Endothelial cell of umbilical vein (primary cell): ENCODE results near the gene ANKDD1B. TPM values are rescaled to one million over a fixed set of nuclear protein-coding genes. Genes with fewer than 3 reads are reported as not detected.

Experiments used
- BruUV-seq: library from RNA; stranded (reverse); fragments of 400-500 nt; replicated peaks from 2 replicates; lab custom pipeline; 2021; lab: Mats Ljungman, UMichigan
- CTCF ChIA-PET: fragments of 300-600, 350-600 bp; sonication (Branson Sonifier 250); formaldehyde crosslinking; loops from one replicate; lab custom pipeline; 2021; ENCODE audit warnings: antibody characterized with exemption, inconsistent platforms; lab: Charles Lee
- POLR2A ChIA-PET: fragments of 300-600, 350-600 bp; sonication (Branson Sonifier 250); formaldehyde crosslinking; loops from one replicate; lab custom pipeline; 2021; ENCODE audit warnings: antibody characterized with exemption, inconsistent platforms; lab: Charles Lee
- DNase-seq: peaks from one replicate; pipeline ENCODE4 v3.0.0-alpha.2; 2011; ENCODE audit warnings: low read depth, low spot score
- FAIRE-seq: peaks from 2 replicates; lab custom pipeline; 2011; peaks lifted over from hg19 to GRCh38; lab: Jason Lieb, UNC
- H2AFZ ChIP-seq: 2 replicates; pipeline ENCODE4 v1.6.0; 2012; ENCODE audit warnings: low read depth, low read length, control low read depth, inconsistent platforms
- H3K27ac ChIP-seq: 2 replicates; pipeline ENCODE4 v1.5.1; 2011; ENCODE audit warnings: low read depth, mild to moderate bottlenecking, control low read depth, low read length, moderate library complexity; ENCODE audit not compliant: insufficient read depth
- H3K27me3 ChIP-seq, 2 experiments: 2 replicates each; pipeline versions ENCODE4 v1.6.0 to v1.6.1; 2011; ENCODE audit warnings: low read length in 2 of 2, mixed read lengths in 1 of 2; ENCODE audit not compliant: control insufficient read depth in 2 of 2, insufficient read depth in 2 of 2
- H3K36me3 ChIP-seq, 2 experiments: 2 replicates in 1 of 2; 3 replicates in 1 of 2; pipeline ENCODE4 v1.5.1; 2011; ENCODE audit warnings: low read length in 2 of 2, mild to moderate bottlenecking in 1 of 2, moderate library complexity in 1 of 2; ENCODE audit not compliant: control insufficient read depth in 2 of 2, insufficient read depth in 2 of 2; ENCODE audit errors: extremely low read depth in 1 of 2
- H3K4me1 ChIP-seq: 3 replicates; pipeline ENCODE4 v1.5.1; 2011; ENCODE audit warnings: mild to moderate bottlenecking, low read length; ENCODE audit not compliant: control insufficient read depth, insufficient read depth; ENCODE audit errors: extremely low read depth
- H3K4me2 ChIP-seq: 2 replicates; pipeline ENCODE4 v1.6.1; 2011; ENCODE audit warnings: low read length, control low read depth, mixed read lengths; ENCODE audit not compliant: insufficient read depth
- H3K4me3 ChIP-seq, 3 experiments: fragments of 200-600 bp in 1 of 3; sonication (generic), shearing (Covaris generic) in 1 of 3; replicated peaks in 1 of 3; 2 replicates each; pipeline ENCODE4 v1.5.1; 2011 to 2016; ENCODE audit warnings: control low read depth in 3 of 3, low read length in 3 of 3, mild to moderate bottlenecking in 2 of 3, inconsistent platforms in 1 of 3, low read depth in 1 of 3, moderate library complexity in 1 of 3; ENCODE audit not compliant: insufficient read depth in 1 of 3
- H3K79me2 ChIP-seq: 2 replicates; pipeline ENCODE4 v1.6.0; 2012; ENCODE audit warnings: low read length, inconsistent platforms; ENCODE audit not compliant: control insufficient read depth, insufficient read depth
- H3K9ac ChIP-seq: replicated peaks from 2 replicates; pipeline ENCODE3; 2011; ENCODE audit warnings: low read length, control low read depth; ENCODE audit not compliant: insufficient read depth; ENCODE audit errors: extremely low read depth
- H3K9me1 ChIP-seq: replicated peaks from 3 replicates; pipeline ENCODE4 v1.6.0; 2011; ENCODE audit warnings: mild to moderate bottlenecking, low read length; ENCODE audit not compliant: control insufficient read depth, insufficient read depth; ENCODE audit errors: extremely low read depth
- H3K9me3 ChIP-seq: replicated peaks from 2 replicates; pipeline ENCODE4 v1.5.1; 2012; ENCODE audit warnings: low read length, inconsistent platforms; ENCODE audit not compliant: control insufficient read depth, insufficient read depth
- H4K20me1 ChIP-seq: replicated peaks from 2 replicates; pipeline ENCODE3; 2011; ENCODE audit warnings: mild to moderate bottlenecking, low read length; ENCODE audit not compliant: control insufficient read depth, insufficient read depth; ENCODE audit errors: extremely low read depth
- CTCF ChIP-seq, 2 donors: IDR thresholded peaks; 1 replicate in 1 of 2; 2 replicates in 1 of 2; pipeline ENCODE4 v1.5.1; 2011; ENCODE audit warnings: low read length in 2 of 2, mild to moderate bottlenecking in 2 of 2, moderate library complexity in 2 of 2, control low read depth in 1 of 2, inconsistent platforms in 1 of 2, low read depth in 1 of 2; ENCODE audit not compliant: insufficient read depth in 1 of 2; ENCODE audit errors: extremely low read depth in 1 of 2
- EZH2 ChIP-seq: IDR thresholded peaks from 2 replicates; pipeline ENCODE4 v1.6.1; 2012; ENCODE audit warnings: borderline replicate concordance, low read depth, mild to moderate bottlenecking, moderate library complexity, low read length, inconsistent platforms; ENCODE audit not compliant: severe bottlenecking
- FOS ChIP-seq: IDR thresholded peaks from 2 replicates; pipeline ENCODE4 v1.6.1; 2011; ENCODE audit warnings: mild to moderate bottlenecking, low read length, moderate library complexity, borderline replicate concordance; ENCODE audit not compliant: insufficient read depth
- GATA2 ChIP-seq: IDR thresholded peaks from 2 replicates; pipeline ENCODE4 v1.7.0; 2011; ENCODE audit warnings: low read depth, mild to moderate bottlenecking, moderate library complexity, mixed read lengths, low read length; ENCODE audit not compliant: insufficient read length, insufficient read depth
- JUN ChIP-seq: IDR thresholded peaks from 2 replicates; pipeline ENCODE4 v1.6.1; 2011; ENCODE audit warnings: borderline replicate concordance, low read depth; ENCODE audit not compliant: insufficient read length, insufficient read depth
- MAX ChIP-seq: IDR thresholded peaks from 2 replicates; pipeline ENCODE4 v1.6.1; 2011; ENCODE audit not compliant: insufficient read depth, insufficient read length
- MYC ChIP-seq: IDR thresholded peaks from one replicate; pipeline ENCODE4 v1.6.1; 2011; ENCODE audit warnings: mild to moderate bottlenecking, low read depth, low read length
- POLR2A ChIP-seq: IDR thresholded peaks from 2 replicates; pipeline ENCODE4 v1.6.1; 2012; ENCODE audit warnings: low read depth, mild to moderate bottlenecking, control low read depth, low read length
- POLR2AphosphoS5 ChIP-seq: IDR thresholded peaks from 2 replicates; pipeline ENCODE4 v1.6.1; 2012; ENCODE audit warnings: low read depth, mild to moderate bottlenecking, control low read depth, low read length, moderate library complexity; ENCODE audit not compliant: insufficient read depth
- dilution Hi-C: fragments of 300-500 bp; cut with MboI; formaldehyde crosslinking; loops from one replicate; pipeline ENCODE4 v1.15.0; 2019; ENCODE audit warnings: low sequenced_read_pairs; ENCODE audit not compliant: extremely low pct_ligation_motif_present
- intact Hi-C: fragments of 100-400 bp; cut with micrococcal nuclease; formaldehyde crosslinking; loops from one replicate; pipeline ENCODE4 v1.10.0; 2022
- polyA plus RNA-seq, 4 experiments: library from polyadenylated mRNA; depleted of rRNA in 3 of 4; stranded (reverse) in 3 of 4; unstranded in 1 of 4; fragments of >200 nt; gene quantifications; 2 replicates each; pipeline versions ENCODE4 v1.2.1 to v1.2.3, GENCODE V29; 2011 to 2012; ENCODE audit warnings: missing spikeins in 1 of 4
- total RNA-seq: library from RNA; stranded (reverse); gene quantifications from 2 replicates; pipeline ENCODE4 v1.2.3, GENCODE V29; 2021

The ANKDD1B gene
- total and polyA plus RNA-seq, 2 donors (not counting 3 experiments of a cell fraction or from before 2014, with no cell fraction given), result 0.15 to 0.71 TPM

GRCh38 chr5:75626959-75627358 is 15.7 kb downstream of the ANKDD1B start:
- H3K4me3 ChIP-seq, result no peak overlapping the region
- dilution Hi-C loops, result no loop called here
- no peak overlapping the region for H3K9ac ChIP-seq
- no TSS peak for BruUV-seq
- intact Hi-C loops, result no loop called here
- no peaks in the 10 kb centered on the region for H3K27me3 ChIP-seq
- no peaks in the 10 kb centered on the region for H4K20me1 ChIP-seq
- peaks cover 2% of the 10 kb centered on the region for H3K4me1 ChIP-seq
- no peak overlapping the region for H2AFZ ChIP-seq
- no peak overlapping the region for H3K4me2 ChIP-seq
- TF ChIP-seq GATA2 (no peak), EZH2 (no peak), MAX (no peak), POLR2AphosphoS5 (no peak), CTCF (IDR thresholded peaks at IDR 0.05; ENCODE audit: extremely low read depth in 1 of 2, insufficient read depth in 1 of 2, low read depth in 1 of 2, low read length in 2 of 2) (no peak), FOS (no peak), POLR2A (no peak), MYC (no peak), JUN (no peak)
- no peak overlapping the region for H3K27ac ChIP-seq
- no peak for DNase-seq
- H3K9me3 ChIP-seq, result no peaks in the 10 kb centered on the region
- POLR2A ChIA-PET, result no interaction called here
- H3K79me2 ChIP-seq, result no peaks in the 10 kb centered on the region
- H3K9me1 ChIP-seq, result no peaks in the 10 kb centered on the region
- CTCF ChIA-PET, result interaction anchor here (1.2 to 1.8 kb wide), 2 partner anchors 31 to 38 kb away, joined by 3 read pairs; no protein-coding TSS in a partner anchor
- no peaks in the 10 kb centered on the region for H3K36me3 ChIP-seq
- no peak for FAIRE-seq
